ENCODE measurements around the gene TDRD5. TPM values are rescaled to one million over a fixed set of nuclear protein-coding genes. Genes with fewer than 3 reads are reported as not detected.

Gene TDRD5
- polyA plus RNA-seq, 4 donors: 0.40 to 5.6 (median 3.5) TPM

- DNase-seq (ENCODE audit: low read depth in 4 of 4, low spot score in 3 of 4): no peak
These were observed 138.2 kb downstream of the TDRD5 start for GRCh38 chr1:179729881-179730280.

- DNase-seq (ENCODE audit: low read depth in 4 of 4, low spot score in 3 of 4): no peak
These were observed 140.0 kb downstream of the TDRD5 start for GRCh38 chr1:179731643-179732042.

Other genes with a start within 250 kb of the TDRD5 start
- 10 to 100 TPM in 3 of 4 donors, under 1 TPM in 1; 0.23 to 28.0 (median 13.9) TPM for gene AXDND1, start 225.9 kb upstream of the TDRD5 start, polyA plus RNA-seq (ENCODE audit: insufficient read length in 4 of 4)
- 100 to 1,000 TPM in 3 of 4 donors, 1 to 10 TPM in 1; 5.0 to 444 (median 386) TPM for gene NPHS2, start 15.9 kb upstream of the TDRD5 start, polyA plus RNA-seq (ENCODE audit: insufficient read length in 4 of 4)
- gene FAM163A, start 151.5 kb downstream of the TDRD5 start, polyA plus RNA-seq (ENCODE audit: insufficient read length in 4 of 4): 1 to 10 TPM in 1 of 4 donors, under 1 TPM in 3; 0.25 to 1.1 (median 0.64) TPM